CMK (cell line): ENCODE measurements around the gene TEX47.

ENCODE experiments used
- DNase-seq: peaks from one replicate; pipeline ENCODE4 v3.0.0-alpha.2; 2010; ENCODE audit warnings: low read depth

Gene TEX47

GRCh38 chr7:88795553-88795952 lies at the start of gene TEX47:
Gene TEX47 (minus strand): TSS chr7:88795737. CDS start chr7:88794942, 795 bp downstream.
- no peak for DNase-seq

DNA sequence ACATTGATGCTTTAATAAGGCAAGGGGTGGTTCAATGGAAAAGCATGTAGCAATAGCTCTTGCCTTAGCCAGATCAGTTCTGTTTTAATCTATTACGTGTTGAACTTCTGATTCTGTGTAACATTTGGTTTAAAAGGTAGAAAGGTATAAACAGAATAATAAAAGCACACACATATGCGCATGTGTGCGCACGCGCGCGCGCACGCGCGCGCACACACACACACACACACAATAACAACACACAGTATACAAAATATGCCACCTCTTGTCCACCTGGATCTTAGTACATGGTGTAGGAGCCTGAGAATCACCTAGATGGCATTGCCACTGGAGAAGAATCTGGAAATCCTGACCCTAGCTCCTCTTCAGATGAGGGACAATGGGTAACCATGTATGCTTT lies 49.6 kb upstream of the TEX47 start:
- no peak for DNase-seq

- DNase-seq = no peak
Observed at GRCh38 chr7:88842201-88842600, 46.7 kb upstream of the TEX47 start.

- peak; percentile 5 for DNase-seq
Observed at GRCh38 chr7:88835147-88835728, 39.7 kb upstream of the TEX47 start.

DNA sequence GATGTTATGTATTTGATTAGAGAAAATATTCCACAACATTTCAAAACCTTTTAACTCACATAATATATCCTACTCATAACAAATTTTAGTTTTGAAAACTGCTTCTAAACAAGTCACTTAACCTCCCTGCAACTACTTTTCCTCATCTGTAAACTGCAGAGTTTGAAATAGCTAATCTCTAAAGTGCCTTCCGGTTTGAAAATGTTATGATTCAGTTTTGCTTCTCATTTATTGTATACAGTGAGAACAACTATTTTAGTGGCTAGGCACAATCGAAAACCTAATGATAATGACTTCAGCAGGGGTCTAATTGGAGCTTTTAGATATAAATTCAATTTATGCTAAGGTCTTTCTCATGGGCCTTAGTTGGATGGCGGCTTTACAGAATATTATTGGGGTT lies 30.7 kb upstream of the TEX47 start:
- no peak for DNase-seq

DNA sequence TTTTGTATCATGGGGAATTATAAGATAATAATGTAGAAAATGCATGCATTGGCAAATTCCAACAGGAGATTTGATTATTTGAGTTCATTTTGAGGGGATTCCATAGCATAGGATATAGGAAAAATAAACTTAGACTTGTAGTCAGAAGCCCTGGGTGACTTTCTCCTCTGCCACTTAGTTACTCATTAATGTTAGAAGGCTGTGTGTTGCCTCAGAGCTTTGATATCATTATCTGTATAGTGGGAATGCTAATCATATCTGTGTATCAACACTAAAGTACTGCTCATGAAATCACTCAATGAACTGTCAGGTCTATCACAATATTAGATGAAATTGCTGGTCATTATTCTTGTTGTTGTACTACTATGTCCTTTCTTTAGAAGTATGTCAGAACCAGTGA lies 23.0 kb upstream of the TEX47 start:
- no peak for DNase-seq

GRCh38 chr7:88806280-88807037 lies 10.9 kb upstream of the TEX47 start:
- DNase-seq = no peak

DNA sequence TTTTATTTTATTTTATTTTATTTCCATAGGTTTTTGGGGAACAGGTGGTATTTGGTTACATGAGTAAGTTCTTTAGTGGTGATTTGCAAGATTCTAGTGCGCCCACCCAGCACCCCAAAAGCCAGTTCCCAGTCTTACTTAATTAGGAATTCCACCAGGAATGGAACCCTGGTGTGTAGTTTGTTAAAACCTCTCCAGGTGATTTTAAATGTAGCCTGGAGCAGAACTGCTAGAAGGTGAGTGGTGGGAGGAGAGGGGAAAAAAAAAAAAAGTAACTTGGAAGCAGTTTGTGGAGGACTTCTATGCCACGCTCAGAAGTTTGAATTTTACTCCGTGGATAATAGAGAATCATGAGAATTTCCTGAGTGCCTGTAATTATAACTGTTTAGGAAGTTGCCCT lies 5.5 kb upstream of the TEX47 start:
- DNase-seq = no peak

DNA sequence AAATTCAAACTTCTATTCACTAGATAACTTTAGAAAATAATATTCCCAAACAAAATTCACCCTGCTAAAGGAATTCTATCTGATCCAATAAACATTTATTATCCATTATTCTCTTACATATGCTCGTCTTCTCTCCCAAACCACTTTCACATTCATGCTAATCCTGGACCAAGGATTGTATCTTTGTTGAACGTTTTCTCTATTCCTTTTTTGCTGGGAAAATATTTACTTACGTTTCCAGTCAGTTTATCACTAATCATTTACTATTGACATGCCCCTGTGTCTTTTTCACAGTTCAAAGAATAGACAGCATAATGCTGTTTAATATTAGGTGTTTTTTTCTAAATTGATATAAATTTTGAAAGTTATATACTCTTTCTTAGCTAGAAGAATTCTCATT lies 3.2 kb downstream of the TEX47 start:
- DNase-seq = no peak

GRCh38 chr7:88791891-88792290 lies 3.6 kb downstream of the TEX47 start:
- no peak for DNase-seq

DNA sequence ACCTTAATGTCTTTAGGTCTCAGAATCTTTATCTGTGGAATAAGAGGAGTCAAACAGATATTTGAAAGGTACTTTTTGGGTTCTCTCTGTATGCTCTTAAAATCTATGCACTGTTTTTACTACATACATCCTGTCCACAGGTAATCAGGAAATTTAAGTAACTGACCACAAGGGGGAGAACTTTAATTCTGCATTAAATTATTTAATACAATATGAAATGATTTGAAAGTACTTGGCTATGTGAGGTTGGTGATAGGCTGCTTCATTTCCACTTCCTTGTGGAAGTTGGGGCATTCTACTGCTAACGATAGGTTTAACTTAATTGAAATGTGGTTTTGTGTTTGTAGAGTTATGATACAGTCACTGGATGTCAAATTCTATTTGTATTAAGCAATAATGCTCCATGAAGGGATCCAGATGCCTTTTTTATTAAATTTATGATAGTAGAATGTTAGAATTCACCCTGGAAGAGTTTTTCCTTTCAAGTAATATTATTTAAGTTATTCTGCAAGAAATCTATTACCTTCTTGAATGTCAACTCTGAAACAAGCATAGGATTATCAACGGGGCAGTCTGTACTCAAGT lies 6.0 kb downstream of the TEX47 start:
- DNase-seq = no peak

DNA sequence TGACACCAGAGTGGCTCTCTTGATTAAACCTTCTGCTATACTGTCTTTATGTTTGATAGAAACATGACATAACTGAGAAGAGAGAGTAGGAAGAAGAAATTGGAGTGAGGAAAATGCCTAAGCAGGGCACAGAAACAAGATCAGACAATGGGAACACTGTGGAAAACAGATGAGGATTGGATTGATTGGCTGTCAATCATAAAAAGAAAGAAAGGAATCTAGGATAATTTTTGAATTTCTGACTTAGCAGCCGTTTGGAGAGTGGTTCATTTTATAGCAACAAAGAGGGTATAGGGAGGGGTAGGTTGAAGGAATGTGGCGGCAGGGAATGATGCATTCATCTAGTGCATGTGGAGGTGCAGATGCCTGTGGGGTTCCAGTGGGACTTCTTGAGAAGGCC lies 7.8 kb downstream of the TEX47 start:
- no peak for DNase-seq

GRCh38 chr7:88775838-88776237 lies 19.7 kb downstream of the TEX47 start:
- DNase-seq = no peak

GRCh38 chr7:88772776-88773175 lies 22.8 kb downstream of the TEX47 start:
- DNase-seq = no peak

- DNase-seq = no peak
Observed at GRCh38 chr7:88771417-88771816, 24.1 kb downstream of the TEX47 start.

- no peak for DNase-seq
Observed at GRCh38 chr7:88761779-88762178, 33.8 kb downstream of the TEX47 start.

GRCh38 chr7:88760136-88760515 lies 35.4 kb downstream of the TEX47 start:
- DNase-seq = no peak

- no peak for DNase-seq
Observed at GRCh38 chr7:88759230-88760135, 36.1 kb downstream of the TEX47 start, which contains the start of gene ZNF804B. Gene ZNF804B (plus strand): TSS chr7:88759700. CDS start chr7:88759977, 277 bp downstream.

DNA sequence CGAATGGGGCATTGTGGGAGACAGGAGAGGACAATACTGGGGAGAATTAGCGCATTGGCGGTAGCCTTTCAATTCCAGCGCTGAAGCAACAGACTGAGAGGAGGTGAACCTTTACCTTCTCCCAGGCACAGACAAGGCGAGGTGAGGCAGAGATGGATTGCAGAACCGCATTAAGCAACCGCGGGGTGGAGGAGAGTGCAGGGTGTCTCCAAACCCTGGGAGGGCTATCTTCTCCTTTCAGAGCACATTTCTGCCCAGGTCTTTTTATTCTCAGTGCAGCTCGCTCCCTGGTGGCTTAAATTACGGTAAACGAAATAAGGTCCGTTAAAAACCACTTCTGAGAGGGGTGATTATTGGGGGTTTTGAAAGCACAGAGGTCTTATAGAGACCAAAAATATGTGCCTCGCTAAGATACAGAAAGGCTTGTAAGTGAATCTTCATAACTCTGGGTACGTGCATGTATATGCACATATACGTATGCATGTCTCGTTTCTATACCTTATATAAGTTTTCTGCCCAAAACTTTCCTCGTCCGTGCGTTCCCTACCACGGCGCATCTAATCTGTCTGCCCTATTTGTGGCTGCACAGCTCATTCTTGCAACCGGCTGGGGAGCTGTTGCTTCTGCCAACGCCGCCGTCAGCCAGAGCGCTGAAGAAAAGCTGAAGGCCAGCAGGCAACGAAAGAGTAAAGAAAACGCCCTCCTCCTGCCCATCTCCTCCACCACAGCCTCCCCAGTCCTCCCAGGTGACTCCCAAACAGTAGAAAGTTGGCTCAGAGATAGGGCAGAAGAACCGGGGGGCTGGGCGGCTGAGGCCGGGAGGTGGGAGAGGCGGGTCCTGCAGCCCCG lies 36.9 kb downstream of the TEX47 start:
- DNase-seq = no peak

DNA sequence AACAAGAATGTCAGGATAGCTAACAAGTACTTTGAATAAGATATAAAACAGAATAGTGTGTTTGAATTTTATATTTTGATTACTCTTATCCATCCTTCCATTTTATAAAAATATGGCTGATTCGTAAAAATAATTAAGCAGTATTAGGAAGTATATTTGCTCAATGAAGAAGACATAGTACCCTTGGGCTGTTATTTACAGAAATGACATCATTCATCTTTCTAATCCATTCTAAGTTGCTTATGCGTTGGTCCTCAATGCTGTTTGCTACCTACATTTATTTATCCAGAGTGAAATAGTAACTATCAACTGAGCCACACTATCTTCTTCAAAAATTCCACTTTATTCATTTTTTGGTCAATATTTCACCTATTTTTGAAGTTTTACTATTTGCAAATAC lies 38.2 kb downstream of the TEX47 start:
- no peak for DNase-seq

GRCh38 chr7:88756802-88757201 lies 38.7 kb downstream of the TEX47 start:
- no peak for DNase-seq

DNA sequence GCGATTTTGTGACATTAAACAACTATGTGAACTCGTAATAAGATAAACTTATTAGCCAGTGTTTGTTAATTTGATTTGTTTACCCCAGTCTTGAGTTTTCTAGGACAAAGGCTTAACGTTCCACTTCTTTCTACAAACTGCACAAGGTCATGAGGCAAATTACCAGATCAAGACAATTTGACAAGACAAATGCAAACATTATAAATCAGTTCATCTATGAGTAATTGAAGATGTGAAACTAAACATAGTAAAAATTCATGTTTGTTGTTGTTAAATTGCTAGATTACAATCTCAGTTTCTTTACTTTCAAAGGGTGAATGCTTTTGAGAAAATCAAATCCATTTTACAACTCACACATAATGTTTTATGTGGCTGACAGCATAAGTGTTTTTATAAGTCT lies 49.4 kb downstream of the TEX47 start:
- DNase-seq = no peak
